H1 (cell line): ENCODE data around the gene CHRM4. TPM values are rescaled to one million over a fixed set of nuclear protein-coding genes. Genes with fewer than 3 reads are reported as not detected.

Experiments
- CTCF ChIA-PET: fragments of 300-600 bp; sonication (Branson Sonifier 250); formaldehyde crosslinking; loops from one replicate; lab custom pipeline; 2021; ENCODE audit not compliant: partially characterized antibody; lab: Charles Lee
- POLR2A ChIA-PET: fragments of 300-600 bp; sonication (Branson Sonifier 250); formaldehyde crosslinking; loops from one replicate; lab custom pipeline; 2021; ENCODE audit warnings: inconsistent platforms; ENCODE audit not compliant: partially characterized antibody; lab: Charles Lee
- DNase-seq, 2 experiments: peaks; one replicate each; pipeline versions ENCODE4 v3.0.0 to v3.0.0-alpha.2; 2010 to 2022; ENCODE audit warnings: low spot score in 2 of 2, low read depth in 1 of 2, mixed read lengths in 1 of 2
- FAIRE-seq: peaks from 2 replicates; lab custom pipeline; 2011; peaks lifted over from hg19 to GRCh38; lab: Jason Lieb, UNC
- H2AFZ ChIP-seq: 2 replicates; pipeline ENCODE4 v1.8.1; 2012; ENCODE audit warnings: low read length, inconsistent platforms
- H2AK5ac ChIP-seq: 2 replicates; pipeline ENCODE4 v1.6.1; 2013; ENCODE audit warnings: low read depth, low read length
- H2BK120ac ChIP-seq: replicated peaks from 2 replicates; pipeline ENCODE3; 2013; ENCODE audit warnings: low read depth, low read length, inconsistent platforms
- H2BK12ac ChIP-seq: 2 replicates; pipeline ENCODE4 v1.6.1; 2013; ENCODE audit warnings: low read depth, low read length
- H2BK15ac ChIP-seq: 2 replicates; pipeline ENCODE4 v1.6.1; 2013; ENCODE audit warnings: low read length
- H2BK20ac ChIP-seq: 2 replicates; pipeline ENCODE4 v1.6.1; 2013; ENCODE audit warnings: low read length
- H2BK5ac ChIP-seq: 2 replicates; pipeline ENCODE4 v1.6.1; 2013; ENCODE audit warnings: low read depth, low read length
- H3K14ac ChIP-seq: 2 replicates; pipeline ENCODE4 v1.6.1; 2013; ENCODE audit warnings: inconsistent platforms; ENCODE audit not compliant: insufficient read length
- H3K18ac ChIP-seq: 2 replicates; pipeline ENCODE4 v1.6.1; 2013; ENCODE audit warnings: low read length; ENCODE audit errors: extremely low read depth
- H3K23ac ChIP-seq: 2 replicates; pipeline ENCODE4 v1.6.1; 2013; ENCODE audit warnings: inconsistent platforms; ENCODE audit not compliant: insufficient read length
- H3K23me2 ChIP-seq: 2 replicates; pipeline ENCODE4 v1.6.1; 2013; ENCODE audit warnings: low read depth, low read length
- H3K27ac ChIP-seq: 2 replicates; pipeline ENCODE4 v1.6.1; 2011; ENCODE audit warnings: low read depth, low read length, inconsistent platforms
- H3K27me3 ChIP-seq, 4 experiments: replicated peaks in 1 of 4; 1 replicate in 1 of 4; 2 replicates in 3 of 4; pipeline versions ENCODE4 v1.6.1 to v1.8.1; 2011 to 2013; ENCODE audit warnings: low read length in 3 of 4, mild to moderate bottlenecking in 3 of 4, inconsistent platforms in 2 of 4, mixed read lengths in 2 of 4, moderate library complexity in 1 of 4; ENCODE audit not compliant: control insufficient read depth in 3 of 4, insufficient read depth in 3 of 4; ENCODE audit errors: extremely low read depth in 1 of 4
- H3K36me3 ChIP-seq, 4 experiments: 2 replicates each; pipeline versions ENCODE4 v1.6.1 to v1.8.1; 2011 to 2013; ENCODE audit warnings: mild to moderate bottlenecking in 4 of 4, low read length in 3 of 4, moderate library complexity in 2 of 4, control low read depth in 1 of 4, inconsistent platforms in 1 of 4; ENCODE audit not compliant: insufficient read depth in 4 of 4, control insufficient read depth in 2 of 4
- H3K4ac ChIP-seq: replicated peaks from 2 replicates; pipeline ENCODE3; 2013; ENCODE audit warnings: low read length, low read depth, mixed read lengths, inconsistent platforms; ENCODE audit not compliant: insufficient read length
- H3K4me1 ChIP-seq, 4 experiments: replicated peaks in 1 of 4; 1 replicate in 1 of 4; 2 replicates in 3 of 4; pipeline versions ENCODE4 v1.6.1 to v1.8.1; 2011 to 2013; ENCODE audit warnings: low read length in 3 of 4, inconsistent platforms in 2 of 4, mixed read lengths in 1 of 4; ENCODE audit not compliant: insufficient read depth in 4 of 4, control insufficient read depth in 3 of 4
- H3K4me2 ChIP-seq, 2 experiments: 2 replicates each; pipeline versions ENCODE4 v1.6.1 to v1.8.1; 2011 to 2013; ENCODE audit warnings: low read depth in 2 of 2, low read length in 2 of 2, control low read depth in 1 of 2, inconsistent platforms in 1 of 2, mild to moderate bottlenecking in 1 of 2; ENCODE audit not compliant: insufficient read depth in 1 of 2
- H3K4me3 ChIP-seq, 4 experiments: fragments of 200-600, 300-600 bp in 1 of 4; sonication (generic), shearing (Covaris generic), sonication (Bioruptor Twin) in 1 of 4; 2 replicates each; pipeline versions ENCODE4 v1.5.1 to v1.8.1; 2011 to 2016; ENCODE audit warnings: low read length in 4 of 4, low read depth in 3 of 4, control low read depth in 2 of 4, inconsistent platforms in 2 of 4, mild to moderate bottlenecking in 2 of 4, mixed read lengths in 1 of 4, moderate library complexity in 1 of 4; ENCODE audit not compliant: insufficient read depth in 2 of 4; ENCODE audit errors: extremely low read depth in 1 of 4
- H3K56ac ChIP-seq: replicated peaks from 2 replicates; pipeline ENCODE3; 2013; ENCODE audit warnings: low read depth, mild to moderate bottlenecking, mixed read lengths, low read length, inconsistent platforms; ENCODE audit not compliant: insufficient read length
- H3K79me1 ChIP-seq: 2 replicates; pipeline ENCODE4 v1.6.1; 2013; ENCODE audit warnings: low read depth, low read length, control low read depth
- H3K79me2 ChIP-seq, 2 experiments: 2 replicates each; pipeline versions ENCODE4 v1.6.1 to v1.8.1; 2012 to 2013; ENCODE audit warnings: low read length in 2 of 2, mild to moderate bottlenecking in 2 of 2, inconsistent platforms in 1 of 2; ENCODE audit not compliant: insufficient read depth in 2 of 2, control insufficient read depth in 1 of 2
- H3K9ac ChIP-seq, 4 experiments: replicated peaks in 1 of 4; 1 replicate in 1 of 4; 2 replicates in 3 of 4; pipeline versions ENCODE4 v1.6.1 to v1.8.1; 2011 to 2013; ENCODE audit warnings: low read depth in 3 of 4, low read length in 3 of 4, control low read depth in 2 of 4, mild to moderate bottlenecking in 2 of 4, moderate library complexity in 2 of 4, inconsistent platforms in 1 of 4; ENCODE audit errors: extremely low read depth in 1 of 4
- H3K9me3 ChIP-seq, 2 experiments: 2 replicates each; pipeline versions ENCODE4 v1.6.1 to v1.8.1; 2012 to 2013; ENCODE audit warnings: mild to moderate bottlenecking in 2 of 2, moderate library complexity in 2 of 2, control low read depth in 1 of 2, inconsistent platforms in 1 of 2, low read depth in 1 of 2, low read length in 1 of 2, mixed read lengths in 1 of 2; ENCODE audit not compliant: insufficient read depth in 2 of 2
- H4K20me1 ChIP-seq, 2 experiments: replicated peaks in 1 of 2; 2 replicates each; pipeline versions ENCODE3 to v1.8.1; 2011 to 2013; ENCODE audit warnings: inconsistent platforms in 2 of 2, low read length in 2 of 2, mild to moderate bottlenecking in 1 of 2; ENCODE audit not compliant: insufficient read depth in 2 of 2, control insufficient read depth in 1 of 2
- H4K5ac ChIP-seq: 2 replicates; pipeline ENCODE4 v1.6.1; 2013; ENCODE audit warnings: low read length, low read depth, mixed read lengths, inconsistent platforms; ENCODE audit not compliant: insufficient read length
- H4K8ac ChIP-seq: 2 replicates; pipeline ENCODE4 v1.8.0; 2013; ENCODE audit warnings: mild to moderate bottlenecking, moderate library complexity, low read length, inconsistent platforms; ENCODE audit not compliant: insufficient read depth; ENCODE audit errors: extremely low read depth
- H4K91ac ChIP-seq: replicated peaks from 2 replicates; pipeline ENCODE3; 2013; ENCODE audit warnings: low read length, mixed read lengths, inconsistent platforms; ENCODE audit not compliant: insufficient read length
- CHD1 ChIP-seq: IDR thresholded peaks from 2 replicates; pipeline ENCODE4 v1.6.1; 2012; ENCODE audit warnings: low read depth, low read length, improper control_type of control experiment
- EZH2 ChIP-seq: fragments of 200-600 bp; sonication (generic); IDR thresholded peaks from 2 replicates; pipeline ENCODE4 v1.7.1; 2012; ENCODE audit warnings: low read depth, mild to moderate bottlenecking, moderate library complexity, low read length, inconsistent platforms; ENCODE audit not compliant: severe bottlenecking
- HDAC2 ChIP-seq, 2 experiments: fragments of 300-600 bp in 1 of 2; sonication (generic) in 1 of 2; IDR thresholded peaks; 2 replicates each; pipeline ENCODE4 v1.6.1; 2011 to 2012; ENCODE audit warnings: low read depth in 2 of 2, low read length in 2 of 2, mild to moderate bottlenecking in 2 of 2, moderate library complexity in 2 of 2, borderline replicate concordance in 1 of 2, inconsistent platforms in 1 of 2
- SP2 ChIP-seq: IDR thresholded peaks from 2 replicates; pipeline ENCODE4 v1.6.1; 2012; ENCODE audit warnings: mild to moderate bottlenecking, low read length, inconsistent platforms
- SP4 ChIP-seq: IDR thresholded peaks from 2 replicates; pipeline ENCODE4 v1.6.1; 2012; ENCODE audit warnings: low read length, inconsistent platforms
- ZNF274 ChIP-seq: IDR thresholded peaks from 2 replicates; pipeline ENCODE4 v1.7.0; 2012; ENCODE audit warnings: low read length, borderline replicate concordance; ENCODE audit errors: extremely low read depth
- WGBS, 2 experiments: shearing (Covaris generic) in 1 of 2; methylation state at CpG; one replicate each; pipeline versions ENCODE4 v1.1.6 to v1.1.7; 2013 to 2015; ENCODE audit warnings: low lambda C conversion rate in 2 of 2, mixed read lengths in 2 of 2, inconsistent platforms in 1 of 2, low coverage in 1 of 2, missing lambda C conversion rate in 1 of 2; ENCODE audit not compliant: insufficient replicate concordance in 2 of 2, insufficient coverage in 1 of 2, insufficient read length in 1 of 2; ENCODE audit errors: extremely low coverage in 1 of 2, missing lambda C conversion rate in 1 of 2; 5-methylcytosine and 5-hydroxymethylcytosine counted together
- polyA plus RNA-seq, 7 experiments: library from polyadenylated mRNA; depleted of rRNA in 3 of 7; stranded (reverse) in 5 of 7; unstranded in 2 of 7; fragments of >200 nt in 5 of 7; fragments of 200-250 nt in 2 of 7; gene quantifications; 1 replicate in 5 of 7; 2 replicates in 1 of 7; 4 replicates in 1 of 7; pipeline versions ENCODE4 v1.2.1 to v1.2.3, GENCODE V29; 2011 to 2013; ENCODE audit warnings: missing spikeins in 2 of 7, mixed read lengths in 2 of 7
- total RNA-seq: library from RNA; stranded (reverse); fragmentation: NEBNext Ultra II Directional; extraction: Animal tissue kit (Norgen Biotek cat#: 25700); gene quantifications from 2 replicates; pipeline ENCODE4 v1.2.1, GENCODE V29; 2021
- TF ChIP-seq, protein P1 (sequence below): IDR thresholded peaks from 2 replicates; pipeline ENCODE4 v1.6.1; 2011; ENCODE audit warnings: low read length, improper control_type of control experiment

CHRM4 gene
- total and polyA plus RNA-seq, 2 of the 8 experiments (the other 6 are each of a cell fraction or from before 2014, with no cell fraction given) = 1.1 to 1.3 TPM

DNA sequence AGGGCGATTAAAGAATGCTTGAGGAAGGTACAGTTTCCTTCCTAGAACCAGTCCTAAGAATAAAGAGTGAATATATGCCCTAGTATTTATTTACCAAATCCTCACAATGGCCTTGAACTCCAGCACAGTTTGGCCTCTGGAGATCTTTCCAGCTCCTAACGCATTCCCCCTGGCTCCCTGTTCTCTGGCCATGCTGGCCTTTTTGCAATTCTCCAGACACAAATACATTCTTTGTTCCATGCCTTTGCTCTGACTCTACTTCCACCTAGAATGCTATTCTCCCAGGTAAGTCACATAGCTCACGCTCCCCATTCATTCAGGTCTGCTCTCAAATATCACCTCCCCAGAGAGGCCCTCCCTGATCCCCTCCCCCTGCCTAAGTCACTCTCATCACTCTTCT lies 48.1 kb downstream of the CHRM4 start:
- Histone ChIP-seq H4K91ac (peak overlapping the region; percentile 12), H3K18ac (no peak overlapping the region; the same call in 1 of the 2 replicates), H3K4ac (peak overlapping the region; percentile 1), H3K9ac (no peak overlapping the region), H3K56ac (no peak overlapping the region), H3K14ac (no peak overlapping the region), H3K36me3 (no peaks in the 10 kb centered on the region), H3K23ac (no peak overlapping the region), H3K27me3 (peaks cover 0 to 7% (median 4%) of the 10 kb centered on the region in 4 experiments; a peak in 1 of 7 replicates), H4K8ac (no peak overlapping the region), H2BK5ac (peak overlapping the region; percentile 94; the same call in 1 of the 2 replicates), H2AFZ (no peak overlapping the region), H4K20me1 (peaks cover 4 to 9% of the 10 kb centered on the region in 2 experiments), H3K23me2 (peaks cover 13% of the 10 kb centered on the region), H3K4me1 (peaks cover 36 to 59% (median 47%) of the 10 kb centered on the region in 4 experiments), H2AK5ac (peak overlapping the region; percentile 16; the same call in 1 of the 2 replicates), H3K4me2 (0 out of 4 replicates have a peak overlapping the region, but pooled peaks of 1 of the 2 experiments have one; percentile 3), H3K4me3 (no peak overlapping the region), H3K79me2 (peaks cover 0 to 9% of the 10 kb centered on the region in 2 experiments; a peak in 2 of 4 replicates), H2BK15ac (no peak overlapping the region), H2BK20ac (peak overlapping the region; percentile 52; the same call in 1 of the 2 replicates), H3K79me1 (peaks cover 10% of the 10 kb centered on the region), H3K27ac (no peak overlapping the region), H2BK12ac (peak overlapping the region; percentile 98; the same call in 1 of the 2 replicates), H2BK120ac (peak overlapping the region; percentile 25), H4K5ac (no peak overlapping the region), H3K9me3 (no peaks in the 10 kb centered on the region)
- FAIRE-seq = no peak
- WGBS, 2 experiments = 38% methylated on average over 3 of the region's 3 CpGs; no CpG with 5 or more reads in 1 of the 2 experiments
- no peak for DNase-seq
- ChIA-PET CTCF (interaction anchor here (1.0 to 44.5 kb wide), 14 partner anchors 1 to 209 kb away, joined by 3 to 1004 read pairs (median 6); partner anchors contain the start of genes DGKZ and MDK), POLR2A (interaction anchor here (1.1 to 2.2 kb wide), 5 partner anchors 9 to 417 kb away, joined by 3 to 6 read pairs (median 3); no protein-coding TSS in a partner anchor)
- no peak for TF ChIP-seq HDAC2 (IDR thresholded peaks at IDR 0.05; ENCODE audit: borderline replicate concordance in 1 of 2, low read depth in 2 of 2, low read length in 2 of 2)
- TF ChIP-seq SP2 = no peak
- TF ChIP-seq SP4 = no peak
- TF ChIP-seq, protein P1, sequence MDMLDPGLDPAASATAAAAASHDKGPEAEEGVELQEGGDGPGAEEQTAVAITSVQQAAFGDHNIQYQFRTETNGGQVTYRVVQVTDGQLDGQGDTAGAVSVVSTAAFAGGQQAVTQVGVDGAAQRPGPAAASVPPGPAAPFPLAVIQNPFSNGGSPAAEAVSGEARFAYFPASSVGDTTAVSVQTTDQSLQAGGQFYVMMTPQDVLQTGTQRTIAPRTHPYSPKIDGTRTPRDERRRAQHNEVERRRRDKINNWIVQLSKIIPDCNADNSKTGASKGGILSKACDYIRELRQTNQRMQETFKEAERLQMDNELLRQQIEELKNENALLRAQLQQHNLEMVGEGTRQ = no peak
- TF ChIP-seq ZNF274 = no peak
- no peak for TF ChIP-seq CHD1
- no peak for TF ChIP-seq EZH2
